Erythroblast (primary cell): ENCODE measurements around the gene SFXN4.

ENCODE experiments used
- GATA1 ChIP-seq: IDR thresholded peaks from 2 replicates; pipeline ENCODE4 v1.6.1; 2011; ENCODE audit warnings: low read depth, mild to moderate bottlenecking, control low read depth, low read length, moderate library complexity
- POLR2A ChIP-seq: IDR thresholded peaks from 2 replicates; pipeline ENCODE4 v1.6.1; 2011; ENCODE audit warnings: mild to moderate bottlenecking, low read length

DNA sequence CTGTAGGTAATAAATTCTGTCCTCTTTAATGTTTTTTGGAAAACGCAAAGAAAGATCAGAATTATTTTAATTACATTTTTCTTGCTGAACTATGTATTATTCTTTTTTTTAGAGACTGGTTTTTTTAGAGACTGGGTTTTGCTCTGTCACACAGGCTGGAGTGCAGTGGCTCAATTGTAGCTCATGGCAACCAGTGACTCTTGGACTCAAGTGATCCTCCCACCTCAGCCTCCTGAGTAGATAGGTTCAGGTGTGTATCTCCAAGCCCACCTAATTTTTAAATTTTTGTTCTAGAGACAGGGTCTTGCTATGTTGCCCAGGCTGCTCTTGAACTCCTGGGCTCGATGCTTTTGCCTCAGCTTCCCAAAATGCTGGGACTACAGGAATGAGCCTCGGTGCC lies 66.9 kb downstream of the SFXN4 start:
- no peak for TF ChIP-seq POLR2A
- no peak for TF ChIP-seq GATA1
